ENCODE measurements around the gene SDHAF2.
"Not testable (repeated sequence)": the region's sequence is repeated elsewhere in the genome, so short reads cannot be mapped to it uniquely, and the experiment has no call there.

The SDHAF2 gene

GRCh38 chr11:61418136-61418535 is 11.8 kb upstream of the SDHAF2 start:
- no peaks in the 10 kb centered on the region for H3K9me3 ChIP-seq (ENCODE audit: control insufficient read depth in 5 of 5, low read length in 5 of 5)
- H3K27ac ChIP-seq (ENCODE audit: low read depth, low read length) = peak overlapping the region; percentile 11
- H3K36me3 ChIP-seq (ENCODE audit: control insufficient read depth in 5 of 5, insufficient read depth in 5 of 5, low read length in 5 of 5) = peaks cover 43 to 90% (median 83%) of the 10 kb centered on the region in 5 donors
- H3K27me3 ChIP-seq (ENCODE audit: control insufficient read depth in 5 of 5, insufficient read depth in 4 of 5, low read length in 5 of 5) = no peaks in the 10 kb centered on the region
- H3K9ac ChIP-seq (ENCODE audit: low read length in 5 of 5) = peak overlapping the region in 4 of 5 donors; percentile 5 to 42 (median 14)
- peaks cover 0 to 14% (median 9%) of the 10 kb centered on the region in 5 donors for H3K4me1 ChIP-seq (ENCODE audit: control insufficient read depth in 5 of 5, insufficient read depth in 5 of 5, low read length in 5 of 5)
- H3K4me3 ChIP-seq (ENCODE audit: low read depth in 1 of 5, low read length in 5 of 5) = no peak overlapping the region

- Histone ChIP-seq H3K9ac (ENCODE audit: low read length in 5 of 5) (no peak overlapping the region), H3K36me3 (ENCODE audit: control insufficient read depth in 5 of 5, insufficient read depth in 5 of 5, low read length in 5 of 5) (peaks cover 49 to 88% (median 79%) of the 10 kb centered on the region in 5 donors), H3K27ac (ENCODE audit: low read depth, low read length) (no peak overlapping the region), H3K27me3 (ENCODE audit: control insufficient read depth in 5 of 5, insufficient read depth in 4 of 5, low read length in 5 of 5) (no peaks in the 10 kb centered on the region), H3K9me3 (ENCODE audit: control insufficient read depth in 5 of 5, low read length in 5 of 5) (no peaks in the 10 kb centered on the region), H3K4me3 (ENCODE audit: low read depth in 1 of 5, low read length in 5 of 5) (no peak overlapping the region), H3K4me1 (ENCODE audit: control insufficient read depth in 5 of 5, insufficient read depth in 5 of 5, low read length in 5 of 5) (peaks cover 0 to 13% (median 9%) of the 10 kb centered on the region in 5 donors)
These were observed 7.7 kb upstream of the SDHAF2 start for GRCh38 chr11:61422226-61422625.

GRCh38 chr11:61425367-61426131 is 4.4 kb upstream of the SDHAF2 start:
- H3K9ac ChIP-seq (ENCODE audit: low read length in 5 of 5) = peak overlapping the region in 3 of 5 donors; percentile 39 to 54 (median 47)
- H3K27ac ChIP-seq (ENCODE audit: low read depth, low read length) = no peak overlapping the region
- H3K4me1 ChIP-seq (ENCODE audit: control insufficient read depth in 5 of 5, insufficient read depth in 5 of 5, low read length in 5 of 5) = peaks cover 3 to 22% (median 14%) of the 10 kb centered on the region in 5 donors
- no peak overlapping the region for H3K4me3 ChIP-seq (ENCODE audit: low read depth in 1 of 5, low read length in 5 of 5)
- H3K36me3 ChIP-seq (ENCODE audit: control insufficient read depth in 5 of 5, insufficient read depth in 5 of 5, low read length in 5 of 5) = peaks cover 42 to 70% (median 60%) of the 10 kb centered on the region in 5 donors
- H3K9me3 ChIP-seq (ENCODE audit: control insufficient read depth in 5 of 5, low read length in 5 of 5) = no peaks in the 10 kb centered on the region
- no peaks in the 10 kb centered on the region for H3K27me3 ChIP-seq (ENCODE audit: control insufficient read depth in 5 of 5, insufficient read depth in 4 of 5, low read length in 5 of 5)

- Histone ChIP-seq H3K36me3 (ENCODE audit: control insufficient read depth in 5 of 5, insufficient read depth in 5 of 5, low read length in 5 of 5) (peaks cover 25 to 49% (median 35%) of the 10 kb centered on the region in 5 donors), H3K4me1 (ENCODE audit: control insufficient read depth in 5 of 5, insufficient read depth in 5 of 5, low read length in 5 of 5) (peaks cover 3 to 30% (median 20%) of the 10 kb centered on the region in 5 donors), H3K9me3 (ENCODE audit: control insufficient read depth in 5 of 5, low read length in 5 of 5) (no peaks in the 10 kb centered on the region), H3K27me3 (ENCODE audit: control insufficient read depth in 5 of 5, insufficient read depth in 4 of 5, low read length in 5 of 5) (no peaks in the 10 kb centered on the region), H3K9ac (ENCODE audit: low read length in 5 of 5) (peak overlapping the region; percentile 84 to 99 (median 99)), H3K27ac (ENCODE audit: low read depth, low read length) (peak overlapping the region; percentile 97), H3K4me3 (ENCODE audit: low read depth in 1 of 5, low read length in 5 of 5) (peak overlapping the region; percentile 84 to 96 (median 86))
These were observed 606 bp upstream of the SDHAF2 start for GRCh38 chr11:61429346-61429690.

GRCh38 chr11:61430839-61431238 is 915 bp downstream of the SDHAF2 start:
- Histone ChIP-seq H3K4me3 (ENCODE audit: low read depth in 1 of 5, low read length in 5 of 5) (peak overlapping the region; percentile 85 to 99 (median 96)), H3K27ac (ENCODE audit: low read depth, low read length) (peak overlapping the region; percentile 97), H3K4me1 (ENCODE audit: control insufficient read depth in 5 of 5, insufficient read depth in 5 of 5, low read length in 5 of 5) (peaks cover 3 to 35% (median 27%) of the 10 kb centered on the region in 5 donors), H3K36me3 (ENCODE audit: control insufficient read depth in 5 of 5, insufficient read depth in 5 of 5, low read length in 5 of 5) (peaks cover 13 to 33% (median 22%) of the 10 kb centered on the region in 5 donors), H3K9ac (ENCODE audit: low read length in 5 of 5) (peak overlapping the region in 3 of 5 donors; percentile 97 to 99 (median 99))
- H3K27me3 ChIP-seq (ENCODE audit: control insufficient read depth in 5 of 5, insufficient read depth in 4 of 5, low read length in 5 of 5); H3K9me3 ChIP-seq (ENCODE audit: control insufficient read depth in 5 of 5, low read length in 5 of 5): not testable (repeated sequence)

GRCh38 chr11:61437496-61437895 is 7.6 kb downstream of the SDHAF2 start:
- Histone ChIP-seq H3K9me3 (ENCODE audit: control insufficient read depth in 5 of 5, low read length in 5 of 5) (no peaks in the 10 kb centered on the region), H3K9ac (ENCODE audit: low read length in 5 of 5) (no peak overlapping the region), H3K27me3 (ENCODE audit: control insufficient read depth in 5 of 5, insufficient read depth in 4 of 5, low read length in 5 of 5) (no peaks in the 10 kb centered on the region), H3K27ac (ENCODE audit: low read depth, low read length) (no peak overlapping the region), H3K36me3 (ENCODE audit: control insufficient read depth in 5 of 5, insufficient read depth in 5 of 5, low read length in 5 of 5) (peaks cover 15 to 53% (median 35%) of the 10 kb centered on the region in 5 donors), H3K4me3 (ENCODE audit: low read depth in 1 of 5, low read length in 5 of 5) (no peak overlapping the region), H3K4me1 (ENCODE audit: control insufficient read depth in 5 of 5, insufficient read depth in 5 of 5, low read length in 5 of 5) (peaks cover 0 to 8% (median 7%) of the 10 kb centered on the region in 5 donors)

- no peak overlapping the region for H3K4me3 ChIP-seq (ENCODE audit: low read depth in 1 of 5, low read length in 5 of 5)
- H3K9ac ChIP-seq (ENCODE audit: low read length in 5 of 5) = no peak overlapping the region
- H3K9me3 ChIP-seq (ENCODE audit: control insufficient read depth in 5 of 5, low read length in 5 of 5) = no peaks in the 10 kb centered on the region
- peaks cover 0 to 18% (median 10%) of the 10 kb centered on the region in 5 donors for H3K4me1 ChIP-seq (ENCODE audit: control insufficient read depth in 5 of 5, insufficient read depth in 5 of 5, low read length in 5 of 5)
- H3K27me3 ChIP-seq (ENCODE audit: control insufficient read depth in 5 of 5, insufficient read depth in 4 of 5, low read length in 5 of 5) = no peaks in the 10 kb centered on the region
- H3K36me3 ChIP-seq (ENCODE audit: control insufficient read depth in 5 of 5, insufficient read depth in 5 of 5, low read length in 5 of 5) = peaks cover 15 to 54% (median 38%) of the 10 kb centered on the region in 5 donors
- no peak overlapping the region for H3K27ac ChIP-seq (ENCODE audit: low read depth, low read length)
These were observed 9.7 kb downstream of the SDHAF2 start for GRCh38 chr11:61439615-61440014.

GRCh38 chr11:61442616-61443015 is 12.7 kb downstream of the SDHAF2 start:
- H3K27ac ChIP-seq (ENCODE audit: low read depth, low read length) = no peak overlapping the region
- H3K27me3 ChIP-seq (ENCODE audit: control insufficient read depth in 5 of 5, insufficient read depth in 4 of 5, low read length in 5 of 5) = no peaks in the 10 kb centered on the region
- H3K9me3 ChIP-seq (ENCODE audit: control insufficient read depth in 5 of 5, low read length in 5 of 5) = no peaks in the 10 kb centered on the region
- H3K9ac ChIP-seq (ENCODE audit: low read length in 5 of 5) = no peak overlapping the region
- H3K4me3 ChIP-seq (ENCODE audit: low read depth in 1 of 5, low read length in 5 of 5) = no peak overlapping the region
- H3K4me1 ChIP-seq (ENCODE audit: control insufficient read depth in 5 of 5, insufficient read depth in 5 of 5, low read length in 5 of 5) = peaks cover 0 to 30% (median 23%) of the 10 kb centered on the region in 5 donors
- H3K36me3 ChIP-seq (ENCODE audit: control insufficient read depth in 5 of 5, insufficient read depth in 5 of 5, low read length in 5 of 5) = peaks cover 21 to 70% (median 53%) of the 10 kb centered on the region in 5 donors

- Histone ChIP-seq H3K9me3 (ENCODE audit: control insufficient read depth in 5 of 5, low read length in 5 of 5) (no peaks in the 10 kb centered on the region), H3K4me3 (ENCODE audit: low read depth in 1 of 5, low read length in 5 of 5) (no peak overlapping the region), H3K9ac (ENCODE audit: low read length in 5 of 5) (no peak overlapping the region), H3K27me3 (ENCODE audit: control insufficient read depth in 5 of 5, insufficient read depth in 4 of 5, low read length in 5 of 5) (no peaks in the 10 kb centered on the region), H3K4me1 (ENCODE audit: control insufficient read depth in 5 of 5, insufficient read depth in 5 of 5, low read length in 5 of 5) (peaks cover 0 to 30% (median 23%) of the 10 kb centered on the region in 5 donors), H3K27ac (ENCODE audit: low read depth, low read length) (peak overlapping the region; percentile 48), H3K36me3 (ENCODE audit: control insufficient read depth in 5 of 5, insufficient read depth in 5 of 5, low read length in 5 of 5) (peaks cover 11 to 66% (median 44%) of the 10 kb centered on the region in 5 donors)
These were observed 15.6 kb downstream of the SDHAF2 start for GRCh38 chr11:61445516-61445915.

GRCh38 chr11:61446211-61446651 is 16.3 kb downstream of the SDHAF2 start:
- no peak overlapping the region for H3K9ac ChIP-seq (ENCODE audit: low read length in 5 of 5)

More at GRCh38 chr11:61446211-61446651, 16.3 kb downstream of the SDHAF2 start:
- Histone ChIP-seq H3K4me3 (ENCODE audit: low read depth in 1 of 5, low read length in 5 of 5) (no peak overlapping the region), H3K36me3 (ENCODE audit: control insufficient read depth in 5 of 5, insufficient read depth in 5 of 5, low read length in 5 of 5) (peaks cover 11 to 67% (median 42%) of the 10 kb centered on the region in 5 donors), H3K9me3 (ENCODE audit: control insufficient read depth in 5 of 5, low read length in 5 of 5) (no peaks in the 10 kb centered on the region), H3K27ac (ENCODE audit: low read depth, low read length) (peak overlapping the region; percentile 48), H3K4me1 (ENCODE audit: control insufficient read depth in 5 of 5, insufficient read depth in 5 of 5, low read length in 5 of 5) (peaks cover 0 to 30% (median 23%) of the 10 kb centered on the region in 5 donors), H3K27me3 (ENCODE audit: control insufficient read depth in 5 of 5, insufficient read depth in 4 of 5, low read length in 5 of 5) (no peaks in the 10 kb centered on the region)

All from subcutaneous abdominal adipose tissue (tissue), 5 donors.